Endothelial cell of umbilical vein (primary cell): Measurements from ENCODE around the gene C11orf68.

Source experiments
- EZH2 ChIP-seq: IDR thresholded peaks from 2 replicates; pipeline ENCODE4 v1.6.1; 2012; ENCODE audit warnings: borderline replicate concordance, low read depth, mild to moderate bottlenecking, moderate library complexity, low read length, inconsistent platforms; ENCODE audit not compliant: severe bottlenecking
- MYC ChIP-seq: IDR thresholded peaks from one replicate; pipeline ENCODE4 v1.6.1; 2011; ENCODE audit warnings: mild to moderate bottlenecking, low read depth, low read length
- POLR2AphosphoS5 ChIP-seq: IDR thresholded peaks from 2 replicates; pipeline ENCODE4 v1.6.1; 2012; ENCODE audit warnings: low read depth, mild to moderate bottlenecking, control low read depth, low read length, moderate library complexity; ENCODE audit not compliant: insufficient read depth
- TF ChIP-seq, protein P1 (sequence below), 2 donors: IDR thresholded peaks; 1 replicate in 1 of 2; 2 replicates in 1 of 2; pipeline ENCODE4 v1.5.1; 2011; ENCODE audit warnings: low read length in 2 of 2, mild to moderate bottlenecking in 2 of 2, moderate library complexity in 2 of 2, control low read depth in 1 of 2, inconsistent platforms in 1 of 2, low read depth in 1 of 2; ENCODE audit not compliant: insufficient read depth in 1 of 2; ENCODE audit errors: extremely low read depth in 1 of 2

- TF ChIP-seq, protein P1, sequence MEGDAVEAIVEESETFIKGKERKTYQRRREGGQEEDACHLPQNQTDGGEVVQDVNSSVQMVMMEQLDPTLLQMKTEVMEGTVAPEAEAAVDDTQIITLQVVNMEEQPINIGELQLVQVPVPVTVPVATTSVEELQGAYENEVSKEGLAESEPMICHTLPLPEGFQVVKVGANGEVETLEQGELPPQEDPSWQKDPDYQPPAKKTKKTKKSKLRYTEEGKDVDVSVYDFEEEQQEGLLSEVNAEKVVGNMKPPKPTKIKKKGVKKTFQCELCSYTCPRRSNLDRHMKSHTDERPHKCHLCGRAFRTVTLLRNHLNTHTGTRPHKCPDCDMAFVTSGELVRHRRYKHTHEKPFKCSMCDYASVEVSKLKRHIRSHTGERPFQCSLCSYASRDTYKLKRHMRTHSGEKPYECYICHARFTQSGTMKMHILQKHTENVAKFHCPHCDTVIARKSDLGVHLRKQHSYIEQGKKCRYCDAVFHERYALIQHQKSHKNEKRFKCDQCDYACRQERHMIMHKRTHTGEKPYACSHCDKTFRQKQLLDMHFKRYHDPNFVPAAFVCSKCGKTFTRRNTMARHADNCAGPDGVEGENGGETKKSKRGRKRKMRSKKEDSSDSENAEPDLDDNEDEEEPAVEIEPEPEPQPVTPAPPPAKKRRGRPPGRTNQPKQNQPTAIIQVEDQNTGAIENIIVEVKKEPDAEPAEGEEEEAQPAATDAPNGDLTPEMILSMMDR (IDR thresholded peaks at IDR 0.05; ENCODE audit: extremely low read depth in 1 of 2, insufficient read depth in 1 of 2, low read depth in 1 of 2, low read length in 2 of 2): no peak
- no peak for TF ChIP-seq POLR2AphosphoS5
- no peak for TF ChIP-seq EZH2
- no peak for TF ChIP-seq MYC
Measured at GRCh38 chr11:65907878-65908277, 11.0 kb downstream of the C11orf68 start.
